HG03469 (cell line): Measurements from ENCODE around the gene ETFB.

Source experiments
- ATAC-seq: cut with Tn5 transposase; IDR thresholded peaks from one replicate; pipeline ENCODE4 v1.9.1; 2021; ENCODE audit warnings: mild to moderate bottlenecking, moderate library complexity, moderate number of reproducible peaks; ENCODE audit not compliant: unreplicated experiment

ETFB gene

GRCh38 chr19:51297406-51297805 is 68.8 kb downstream of the ETFB start:
- no peak for ATAC-seq

- ATAC-seq: no peak
These were observed 69.7 kb downstream of the ETFB start for GRCh38 chr19:51296336-51297093.

GRCh38 chr19:51295382-51296126 is 70.6 kb downstream of the ETFB start:
- ATAC-seq: no peak
